OCI-LY7 (cell line): ENCODE measurements around the gene MLYCD.

Experiments used
- CTCF ChIP-seq: fragments of 200-600 bp; sonication (generic); conservative IDR thresholded peaks from 2 replicates; pipeline ENCODE4 v1.5.1; 2014; ENCODE audit warnings: mild to moderate bottlenecking, antibody characterized with exemption, low read length, moderate library complexity, mixed read lengths
- EZH2phosphoT487 ChIP-seq: fragments of 200-600 bp; sonication (generic); IDR thresholded peaks from 2 replicates; pipeline ENCODE4 v1.6.1; 2018; ENCODE audit warnings: low read depth, borderline replicate concordance, mild to moderate bottlenecking, mixed run types, antibody characterized with exemption, low read length, moderate library complexity, mixed read lengths

DNA sequence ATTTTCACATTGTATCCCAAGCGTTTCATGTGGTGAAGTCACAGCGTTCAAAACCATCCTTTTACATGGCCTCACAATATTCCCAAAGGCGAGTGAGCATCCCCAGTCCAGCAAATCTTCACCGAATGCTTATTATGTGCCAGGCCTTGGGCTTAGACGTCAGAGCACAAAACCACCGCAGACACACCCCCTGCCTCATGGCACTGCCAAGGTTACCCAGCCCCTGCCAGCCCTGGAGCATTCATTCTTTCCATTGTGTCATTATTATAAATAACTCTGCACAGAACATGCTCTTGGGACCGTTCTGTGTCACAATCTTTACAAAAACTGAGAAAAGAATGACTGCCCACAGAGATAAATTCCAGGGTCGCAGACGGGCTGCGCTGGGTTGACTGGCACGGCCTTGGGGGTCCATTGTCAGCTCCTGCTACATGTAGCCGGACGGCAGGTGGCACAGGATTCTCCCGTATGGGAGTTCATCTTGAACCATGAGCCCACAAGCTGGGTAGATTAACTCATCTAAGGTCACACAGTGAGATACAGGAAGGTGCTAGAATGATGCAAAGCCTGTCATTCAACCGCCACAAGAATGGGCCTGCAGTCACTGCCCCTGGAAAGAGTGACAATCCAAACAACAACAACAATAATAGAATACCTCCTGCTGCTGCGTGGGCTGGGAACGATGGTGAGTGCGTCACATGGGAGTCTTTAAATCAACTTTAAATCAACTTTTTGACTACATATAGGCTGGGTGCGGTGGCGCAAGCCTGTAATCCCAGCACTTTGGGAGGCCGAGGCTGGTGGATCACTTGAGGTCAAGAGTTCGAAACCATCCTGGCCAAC is 64.6 kb downstream of the MLYCD start:
- TF ChIP-seq CTCF, result no peak
- TF ChIP-seq EZH2phosphoT487, result no peak
